ENCODE results near the gene C3orf52. TPM values are rescaled to one million over a fixed set of nuclear protein-coding genes. Genes with fewer than 3 reads are reported as not detected.

Gene C3orf52
- total RNA-seq, 1 donor from 2014 or later: 2.4 TPM

- no peak for DNase-seq
- Histone ChIP-seq H3K4me3 (no peak overlapping the region), H3K27ac (replicated peaks) (no peak overlapping the region), H3K36me3 (no peaks in the 10 kb centered on the region), H3K9me3 (replicated peaks) (no peaks in the 10 kb centered on the region), H3K4me1 (peaks cover 3% of the 10 kb centered on the region), H3K27me3 (ENCODE audit: low read depth) (no peaks in the 10 kb centered on the region)
- intact Hi-C loops (cut with micrococcal nuclease): no loop called here
- TF ChIP-seq CTCF (IDR thresholded peaks at IDR 0.05; ENCODE audit: borderline replicate concordance): no peak
These were observed 49.9 kb downstream of the C3orf52 start for GRCh38 chr3:112136046-112136445.

- Histone ChIP-seq H3K36me3 (no peaks in the 10 kb centered on the region), H3K4me3 (no peak overlapping the region), H3K4me1 (peaks cover 3% of the 10 kb centered on the region), H3K9me3 (replicated peaks) (no peaks in the 10 kb centered on the region), H3K27ac (replicated peaks) (no peak overlapping the region), H3K27me3 (ENCODE audit: low read depth) (no peaks in the 10 kb centered on the region)
- DNase-seq: no peak
- TF ChIP-seq CTCF (IDR thresholded peaks at IDR 0.05; ENCODE audit: borderline replicate concordance): peak; percentile 64
- intact Hi-C loops (cut with micrococcal nuclease): no loop called here
These were observed 50.9 kb downstream of the C3orf52 start for GRCh38 chr3:112136959-112137693.

GRCh38 chr3:112137781-112138180, 51.6 kb downstream of the C3orf52 start:
- Histone ChIP-seq H3K36me3 (no peaks in the 10 kb centered on the region), H3K4me1 (peaks cover 3% of the 10 kb centered on the region), H3K4me3 (no peak overlapping the region), H3K27me3 (ENCODE audit: low read depth) (no peaks in the 10 kb centered on the region), H3K27ac (replicated peaks) (no peak overlapping the region), H3K9me3 (replicated peaks) (peaks cover under 1% of the 10 kb centered on the region)
- no peak for TF ChIP-seq CTCF (IDR thresholded peaks at IDR 0.05; ENCODE audit: borderline replicate concordance)
- DNase-seq: no peak
- intact Hi-C loops (cut with micrococcal nuclease): no loop called here

- no peak for TF ChIP-seq CTCF (IDR thresholded peaks at IDR 0.05; ENCODE audit: borderline replicate concordance)
- intact Hi-C loops (cut with micrococcal nuclease): no loop called here
- DNase-seq: no peak
- Histone ChIP-seq H3K4me1 (peaks cover 3% of the 10 kb centered on the region), H3K9me3 (replicated peaks) (peaks cover 6% of the 10 kb centered on the region), H3K27me3 (ENCODE audit: low read depth) (no peaks in the 10 kb centered on the region), H3K27ac (replicated peaks) (no peak overlapping the region), H3K36me3 (no peaks in the 10 kb centered on the region), H3K4me3 (no peak overlapping the region)
These were observed 52.2 kb downstream of the C3orf52 start for GRCh38 chr3:112138219-112138969.

- no peaks in the 10 kb centered on the region for H3K36me3 ChIP-seq
- DNase-seq: no peak
- no peaks in the 10 kb centered on the region for H3K27me3 ChIP-seq (ENCODE audit: low read depth)
- TF ChIP-seq CTCF (IDR thresholded peaks at IDR 0.05; ENCODE audit: borderline replicate concordance): no peak
- intact Hi-C loops (cut with micrococcal nuclease): no loop called here
- peaks cover 19% of the 10 kb centered on the region for H3K9me3 ChIP-seq (replicated peaks)
- H3K4me1 ChIP-seq: no peaks in the 10 kb centered on the region
- no peak overlapping the region for H3K4me3 ChIP-seq
- H3K27ac ChIP-seq (replicated peaks): no peak overlapping the region
These were observed 54.4 kb downstream of the C3orf52 start for GRCh38 chr3:112140584-112140983.
